K562 (cell line): ENCODE measurements around the gene SLC24A1. TPM values are rescaled to one million over a fixed set of nuclear protein-coding genes. Genes with fewer than 3 reads are reported as not detected.

Experiments used
- ATAC-seq: fragments of 200-7000 bp; cut with Tn5 transposase; 3 replicates; pipeline ENCODE4 v1.9.1; 2020; ENCODE audit warnings: moderate library complexity
- BruUV-seq: library from RNA; stranded (reverse); fragments of 400-500 nt; replicated peaks from 2 replicates; lab custom pipeline; 2021; lab: Mats Ljungman, UMichigan
- CTCF ChIA-PET: fragments of 300-600 bp; formaldehyde crosslinking; extraction: SDS; loops from one replicate; lab custom pipeline; 2021; ENCODE audit warnings: low intra/inter-chr PET ratio; lab: Yijun Ruan, JAX
- POLR2A ChIA-PET: fragments of 300-600, 350-650 bp; sonication (Branson Sonifier 250); formaldehyde crosslinking; extraction: SDS; loops from one replicate; lab custom pipeline; 2021; ENCODE audit warnings: antibody characterized with exemption, inconsistent platforms; lab: Yijun Ruan, JAX
- DNase-seq, 4 experiments: peaks; one replicate each; pipeline versions ENCODE4 v3.0.0 to v3.0.0-alpha.2; 2011 to 2018; ENCODE audit warnings: low spot score in 3 of 4, mixed read lengths in 3 of 4; ENCODE audit errors: extremely low read depth in 1 of 4
- FAIRE-seq: peaks from 2 replicates; lab custom pipeline; 2011; peaks lifted over from hg19 to GRCh38; lab: Jason Lieb, UNC
- H2AFZ ChIP-seq: 2 replicates; pipeline ENCODE4 v1.6.0; 2011; ENCODE audit warnings: low read depth, low read length, control low read depth, inconsistent platforms
- H3K27ac ChIP-seq: fragments of 200-600 bp; 3 replicates; pipeline ENCODE4 v1.8.0; 2011; ENCODE audit warnings: low read depth, mild to moderate bottlenecking, control low read depth, inconsistent platforms, low read length, moderate library complexity, mixed read lengths; ENCODE audit errors: extremely low read depth
- H3K27me3 ChIP-seq, 2 experiments: fragments of 300-600 bp in 1 of 2; 2 replicates in 1 of 2; 3 replicates in 1 of 2; pipeline versions ENCODE4 v1.6.0 to v1.8.0; 2011; ENCODE audit warnings: inconsistent platforms in 2 of 2, low read length in 2 of 2, mild to moderate bottlenecking in 1 of 2, mixed read lengths in 1 of 2, moderate library complexity in 1 of 2; ENCODE audit not compliant: control insufficient read depth in 2 of 2, insufficient read depth in 2 of 2
- H3K36me3 ChIP-seq: fragments of 300-600 bp; 3 replicates; pipeline ENCODE4 v1.8.0; 2011; ENCODE audit warnings: mild to moderate bottlenecking, low read length, inconsistent platforms; ENCODE audit not compliant: control insufficient read depth, insufficient read depth
- H3K4me1 ChIP-seq, 2 experiments: fragments of 200-600 bp in 1 of 2; replicated peaks in 1 of 2; 2 replicates in 1 of 2; 3 replicates in 1 of 2; pipeline versions ENCODE4 v1.5.1 to v1.8.0; 2011; ENCODE audit warnings: inconsistent platforms in 2 of 2, low read length in 2 of 2, mild to moderate bottlenecking in 1 of 2, mixed read lengths in 1 of 2, moderate library complexity in 1 of 2; ENCODE audit not compliant: control insufficient read depth in 2 of 2, insufficient read depth in 2 of 2
- H3K4me2 ChIP-seq: 2 replicates; pipeline ENCODE4 v1.6.1; 2011; ENCODE audit warnings: low read length, control low read depth, inconsistent platforms, mixed read lengths; ENCODE audit not compliant: insufficient read depth
- H3K4me3 ChIP-seq: fragments of 200-600 bp; sonication (generic), shearing (Covaris generic); 2 replicates; pipeline ENCODE4 v1.5.1; 2016; ENCODE audit warnings: control low read depth, inconsistent platforms
- H3K79me2 ChIP-seq: fragments of 200-600 bp; 3 replicates; pipeline ENCODE4 v1.8.0; 2011; ENCODE audit warnings: low read length, inconsistent platforms; ENCODE audit not compliant: control insufficient read depth, insufficient read depth
- H3K9ac ChIP-seq, 2 experiments: 2 replicates each; pipeline versions ENCODE4 v1.6.0 to v1.6.1; 2011; ENCODE audit warnings: low read depth in 2 of 2, low read length in 2 of 2, control low read depth in 1 of 2, inconsistent platforms in 1 of 2, mild to moderate bottlenecking in 1 of 2, mixed read lengths in 1 of 2; ENCODE audit not compliant: insufficient read depth in 1 of 2
- H3K9me1 ChIP-seq: one replicate; pipeline ENCODE4 v1.6.0; 2011; ENCODE audit warnings: inconsistent platforms, mild to moderate bottlenecking, low read length, moderate library complexity; ENCODE audit not compliant: control insufficient read depth, insufficient read depth
- H3K9me3 ChIP-seq: replicated peaks from 2 replicates; pipeline ENCODE4 v1.5.1; 2011; ENCODE audit warnings: low read depth, low read length, inconsistent platforms; ENCODE audit not compliant: control insufficient read depth, insufficient read depth
- H4K20me1 ChIP-seq: replicated peaks from 2 replicates; pipeline ENCODE4 v1.6.1; 2011; ENCODE audit warnings: low read length, inconsistent platforms, mixed read lengths; ENCODE audit not compliant: control insufficient read depth, insufficient read depth
- BDP1 ChIP-seq: IDR thresholded peaks from 3 replicates; pipeline ENCODE4 v1.6.1; 2011; ENCODE audit not compliant: insufficient read length, insufficient read depth
- GABPB1 ChIP-seq: sonication (generic); formaldehyde crosslinking; IDR thresholded peaks from 2 replicates; pipeline ENCODE4 v1.8.0; 2022; ENCODE audit warnings: mild to moderate bottlenecking, missing genetic modification reagents
- GATAD2B ChIP-seq: fragments of 450-650 bp; IDR thresholded peaks from 2 replicates; pipeline ENCODE4 v1.6.1; 2017; ENCODE audit warnings: mild to moderate bottlenecking, borderline replicate concordance
- HDAC6 ChIP-seq: IDR thresholded peaks from 2 replicates; pipeline ENCODE4 v1.6.1; 2012; ENCODE audit warnings: low read depth, mild to moderate bottlenecking, control low read depth, inconsistent platforms, low read length, moderate library complexity
- MCM5 ChIP-seq: fragments of 450-650 bp; IDR thresholded peaks from 2 replicates; pipeline ENCODE4 v1.6.1; 2016; ENCODE audit warnings: low read depth
- THAP12 ChIP-seq: fragments of 250-450 bp; sonication (Bioruptor Pico); IDR thresholded peaks from 2 replicates; pipeline ENCODE4 v1.9.0; 2021; ENCODE audit warnings: mild to moderate bottlenecking, inconsistent platforms
- WGBS: fragments of 100-300 bp; shearing (Covaris generic); methylation state at CpG from one replicate; pipeline ENCODE4 v1.1.6; 2016; ENCODE audit warnings: low coverage, mixed read lengths; ENCODE audit not compliant: insufficient coverage; ENCODE audit errors: missing lambda C conversion rate; 5-methylcytosine and 5-hydroxymethylcytosine counted together
- in situ Hi-C: fragments of 300-500 bp; cut with MboI; formaldehyde crosslinking; loops from 4 replicates; pipeline ENCODE4 v1.15.0; 2018; ENCODE audit warnings: inconsistent platforms, mixed read lengths
- intact Hi-C: fragments of 100-400 bp; cut with micrococcal nuclease; formaldehyde crosslinking; loops from 2 replicates; pipeline ENCODE4 v1.14.2; 2022
- polyA plus RNA-seq, 8 experiments: library from polyadenylated mRNA; depleted of rRNA in 4 of 8; stranded (reverse) in 5 of 8; unstranded in 3 of 8; fragments of >200 nt; fragmentation: Nextera tagmentation in 2 of 8; fragmentation: Illumina TruSeq in 1 of 8; extraction: Ambion mirVana in 2 of 8; extraction: Trizol in 1 of 8; gene quantifications; 2 replicates each; pipeline versions ENCODE4 v1.2.1 to v1.2.3, GENCODE V29; 2011 to 2014; ENCODE audit warnings: inconsistent platforms in 1 of 8, missing spikeins in 1 of 8
- total RNA-seq, 7 experiments: library from RNA; depleted of rRNA in 6 of 7; stranded (reverse); fragments of >200 nt in 6 of 7; fragmentation: Illumina TruSeq in 2 of 7; extraction: Trizol in 2 of 7; gene quantifications; 2 replicates each; pipeline versions ENCODE4 v1.2.1 to v1.2.3, GENCODE V29; 2011 to 2021; ENCODE audit warnings: low replicate concordance in 1 of 7

The SLC24A1 gene
- total and polyA plus RNA-seq, 9 of the 15 experiments (the other 6 are each of a cell fraction or from before 2014, with no cell fraction given) = 3.1 to 8.2 (median 5.5) TPM

GRCh38 chr15:65630760-65631159 is 9.0 kb downstream of the SLC24A1 start:
- Histone ChIP-seq H3K4me1 (peaks cover 0 to 10% of the 10 kb centered on the region in 2 experiments; a peak in 2 of 5 replicates), H3K9ac (no peak overlapping the region), H3K4me3 (no peak overlapping the region), H3K4me2 (no peak overlapping the region), H3K27ac (no peak overlapping the region), H3K36me3 (no peaks in the 10 kb centered on the region), H3K9me1 (no peaks in the 10 kb centered on the region), H3K9me3 (no peaks in the 10 kb centered on the region), H4K20me1 (no peaks in the 10 kb centered on the region), H3K27me3 (no peaks in the 10 kb centered on the region), H3K79me2 (no peaks in the 10 kb centered on the region), H2AFZ (no peak overlapping the region)
- CTCF ChIA-PET = no interaction called here
- no peak for TF ChIP-seq GATAD2B
- TF ChIP-seq BDP1 = no peak
- TF ChIP-seq GABPB1 (CRISPR knock-in tag) = no peak
- no peak for TF ChIP-seq MCM5
- TF ChIP-seq THAP12 (CRISPR knock-in tag) = no peak
- TF ChIP-seq HDAC6 = no peak
- no peak for ATAC-seq
- POLR2A ChIA-PET = interaction anchor here (0.7 kb wide), 1 partner anchor 636 kb away, joined by 3 read pairs; no protein-coding TSS in a partner anchor
- no peak for FAIRE-seq
- intact Hi-C loops = loop anchor here (10.0 kb wide), 1 partner anchor 316 kb away; no protein-coding TSS in a partner anchor
- 70% methylated on average over 5 of the region's 5 CpGs for WGBS
- no TSS peak for BruUV-seq
- in situ Hi-C loops = loop anchor here (25.0 kb wide), 1 partner anchor 232 kb away; the partner anchor contains the start of gene RAB11A
- no peak for DNase-seq
